AG10803 (cell line): ENCODE measurements around the gene ZNF366.

ENCODE experiments used
- DNase-seq: peaks from one replicate; pipeline ENCODE4 v3.0.0; 2010; ENCODE audit warnings: low read depth
- H3K4me3 ChIP-seq: 2 replicates; pipeline ENCODE4 v1.5.1; 2011; ENCODE audit warnings: mild to moderate bottlenecking, low read length, control low read depth
- TF ChIP-seq, protein P1 (sequence below): conservative IDR thresholded peaks from 2 replicates; pipeline ENCODE4 v1.5.1; 2011; ENCODE audit warnings: mild to moderate bottlenecking, low read length, control low read depth, inconsistent platforms

ZNF366 gene

DNA sequence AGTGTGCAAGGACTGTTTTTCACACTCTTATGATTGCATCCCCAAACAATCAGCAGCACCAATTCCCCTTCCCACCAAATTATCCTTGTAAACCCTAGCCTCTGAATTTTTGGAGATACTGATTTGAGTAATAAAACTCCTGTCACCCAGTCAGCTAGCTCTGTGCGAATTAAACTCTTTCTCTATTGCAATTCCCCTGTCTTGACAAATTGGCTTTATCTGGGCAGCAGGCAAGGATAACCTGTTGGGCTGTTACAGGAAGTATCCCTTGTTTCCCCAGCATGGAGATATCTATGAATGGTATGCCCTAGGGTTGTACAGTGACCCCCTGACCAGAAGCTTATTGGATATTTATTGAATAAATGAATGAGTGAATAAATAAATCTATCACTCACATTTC is 106.3 kb downstream of the ZNF366 start:
- DNase-seq: no peak
- H3K4me3 ChIP-seq: no peak overlapping the region
- TF ChIP-seq, protein P1, sequence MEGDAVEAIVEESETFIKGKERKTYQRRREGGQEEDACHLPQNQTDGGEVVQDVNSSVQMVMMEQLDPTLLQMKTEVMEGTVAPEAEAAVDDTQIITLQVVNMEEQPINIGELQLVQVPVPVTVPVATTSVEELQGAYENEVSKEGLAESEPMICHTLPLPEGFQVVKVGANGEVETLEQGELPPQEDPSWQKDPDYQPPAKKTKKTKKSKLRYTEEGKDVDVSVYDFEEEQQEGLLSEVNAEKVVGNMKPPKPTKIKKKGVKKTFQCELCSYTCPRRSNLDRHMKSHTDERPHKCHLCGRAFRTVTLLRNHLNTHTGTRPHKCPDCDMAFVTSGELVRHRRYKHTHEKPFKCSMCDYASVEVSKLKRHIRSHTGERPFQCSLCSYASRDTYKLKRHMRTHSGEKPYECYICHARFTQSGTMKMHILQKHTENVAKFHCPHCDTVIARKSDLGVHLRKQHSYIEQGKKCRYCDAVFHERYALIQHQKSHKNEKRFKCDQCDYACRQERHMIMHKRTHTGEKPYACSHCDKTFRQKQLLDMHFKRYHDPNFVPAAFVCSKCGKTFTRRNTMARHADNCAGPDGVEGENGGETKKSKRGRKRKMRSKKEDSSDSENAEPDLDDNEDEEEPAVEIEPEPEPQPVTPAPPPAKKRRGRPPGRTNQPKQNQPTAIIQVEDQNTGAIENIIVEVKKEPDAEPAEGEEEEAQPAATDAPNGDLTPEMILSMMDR: no peak

DNA sequence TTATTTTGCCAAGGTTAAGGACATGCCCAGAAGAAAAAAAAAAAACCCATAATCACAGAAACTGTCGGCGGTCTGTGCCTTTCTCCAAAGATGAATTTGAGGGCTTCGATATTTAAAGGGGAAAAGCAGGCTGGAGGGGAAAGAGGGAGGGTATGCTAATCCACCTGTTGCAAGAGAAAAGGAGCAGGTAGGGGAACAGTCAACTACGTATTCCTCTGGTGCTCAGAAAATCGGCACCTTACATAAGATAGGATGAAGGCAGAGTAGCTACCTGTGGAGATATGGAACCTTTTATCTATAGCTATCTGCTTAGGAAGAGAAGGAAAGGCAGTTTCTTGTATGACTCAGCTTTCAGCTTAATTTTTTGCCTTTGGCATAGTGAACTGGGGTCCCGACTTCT is 109.4 kb downstream of the ZNF366 start:
- no peak for DNase-seq
- no peak overlapping the region for H3K4me3 ChIP-seq
- TF ChIP-seq, protein P1: no peak

DNA sequence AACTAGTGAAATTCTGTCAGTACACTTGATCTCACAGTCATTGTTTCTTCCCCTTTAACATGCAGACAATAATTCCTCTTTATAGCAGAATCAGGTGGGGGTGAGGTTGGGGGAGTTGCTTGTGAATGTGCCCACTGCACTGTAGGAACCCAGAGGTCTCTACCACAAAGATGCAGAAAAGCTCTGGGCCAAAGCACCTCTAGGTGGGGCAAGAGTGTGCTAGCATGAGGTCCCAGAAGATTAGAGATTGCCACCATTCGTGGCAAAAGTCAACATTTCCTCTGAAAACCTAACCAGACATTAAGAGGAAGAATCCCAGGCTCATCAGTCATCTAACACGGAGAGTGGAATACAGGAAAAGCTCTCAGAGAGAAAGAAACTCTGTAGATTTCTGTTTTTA is 112.5 kb downstream of the ZNF366 start:
- TF ChIP-seq, protein P1: peak; percentile 28; the same call in 1 of the 2 replicates
- DNase-seq: no peak
- no peak overlapping the region for H3K4me3 ChIP-seq

DNA sequence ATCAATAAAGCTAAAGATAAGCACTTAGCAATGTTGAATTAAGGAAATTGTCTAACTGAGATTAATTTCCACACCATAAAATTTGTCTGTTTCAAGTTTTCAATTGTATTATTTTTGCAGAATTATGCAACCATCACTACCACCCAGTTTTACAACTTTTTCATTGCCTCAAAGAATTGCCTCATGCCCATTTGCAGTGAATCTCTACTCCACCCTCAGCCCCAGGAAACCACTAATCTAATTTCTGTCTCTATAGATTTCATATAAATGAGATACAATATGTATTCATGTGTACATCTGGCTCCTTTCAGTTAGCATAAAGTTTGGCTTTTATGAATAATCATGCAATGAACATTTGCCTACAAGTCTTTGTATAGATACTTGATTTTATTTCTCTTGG is 114.2 kb downstream of the ZNF366 start:
- no peak for DNase-seq
- TF ChIP-seq, protein P1: no peak
- H3K4me3 ChIP-seq: no peak overlapping the region
